DMS153 treated with DMSO at 0.1 percent for 48 hours (cell line): ENCODE measurements around the gene RALGAPA1.
A peak's percentile ranks its signal among the peaks of the same experiment; 100 is the strongest.

Experiments
- DNase-seq: peaks from one replicate; lab custom pipeline; 2025; ENCODE audit not compliant: unreplicated experiment; lab: John Stamatoyannopoulos, UW

The RALGAPA1 gene

GRCh38 chr14:35551081-35551480, 258.0 kb downstream of the RALGAPA1 start:
- DNase-seq: no peak

GRCh38 chr14:35549551-35549950, 259.5 kb downstream of the RALGAPA1 start:
- DNase-seq: no peak

GRCh38 chr14:35543006-35543405, 266.1 kb downstream of the RALGAPA1 start:
- no peak for DNase-seq

- no peak for DNase-seq
Measured at GRCh38 chr14:35539969-35540368, 269.1 kb downstream of the RALGAPA1 start.

DNA sequence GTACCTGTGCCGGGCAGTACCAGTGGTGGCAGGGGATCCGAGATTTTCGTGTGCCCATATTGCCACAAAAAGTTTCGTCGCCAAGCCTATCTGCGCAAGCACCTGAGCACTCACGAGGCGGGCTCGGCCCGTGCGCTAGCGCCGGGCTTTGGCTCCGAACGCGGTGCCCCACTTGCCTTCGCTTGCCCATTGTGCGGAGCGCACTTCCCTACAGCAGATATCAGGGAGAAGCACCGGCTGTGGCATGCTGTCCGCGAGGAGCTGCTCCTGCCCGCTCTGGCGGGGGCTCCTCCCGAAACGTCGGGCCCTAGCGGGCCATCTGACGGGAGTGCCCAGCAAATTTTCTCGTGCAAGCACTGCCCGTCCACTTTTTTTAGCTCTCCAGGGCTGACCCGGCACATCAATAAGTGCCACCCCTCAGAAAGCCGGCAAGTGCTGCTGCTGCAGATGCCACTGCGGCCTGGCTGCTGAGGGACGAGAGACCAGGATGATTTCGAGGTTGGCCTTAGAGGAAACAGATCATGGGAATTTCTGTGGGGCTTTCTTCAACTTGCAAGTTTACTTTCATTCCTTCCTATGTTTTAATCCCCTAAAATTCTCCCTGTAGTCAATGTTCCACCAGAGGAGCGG, 273.5 kb downstream of the RALGAPA1 start:
- no peak for DNase-seq

DNA sequence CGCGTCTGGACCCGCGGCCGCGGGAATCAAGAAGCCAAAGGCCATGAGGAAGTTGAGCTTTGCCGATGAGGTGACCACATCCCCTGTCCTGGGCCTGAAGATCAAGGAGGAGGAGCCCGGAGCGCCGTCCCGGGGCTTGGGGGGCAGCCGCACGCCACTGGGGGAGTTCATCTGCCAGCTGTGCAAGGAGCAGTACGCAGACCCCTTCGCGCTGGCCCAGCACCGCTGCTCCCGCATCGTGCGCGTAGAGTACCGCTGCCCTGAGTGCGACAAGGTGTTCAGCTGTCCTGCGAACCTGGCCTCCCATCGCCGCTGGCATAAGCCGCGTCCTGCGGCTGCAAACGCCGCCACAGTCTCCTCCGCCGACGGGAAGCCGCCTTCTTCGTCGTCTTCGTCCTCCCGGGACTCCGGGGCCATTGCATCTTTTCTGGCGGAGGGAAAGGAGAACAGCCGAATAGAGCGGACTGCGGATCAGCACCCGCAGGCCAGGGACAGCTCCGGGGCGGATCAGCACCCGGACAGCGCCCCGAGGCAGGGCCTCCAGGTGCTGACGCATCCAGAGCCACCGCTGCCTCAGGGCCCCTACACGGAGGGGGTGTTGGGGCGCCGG, 274.1 kb downstream of the RALGAPA1 start:
- no peak for DNase-seq

DNA sequence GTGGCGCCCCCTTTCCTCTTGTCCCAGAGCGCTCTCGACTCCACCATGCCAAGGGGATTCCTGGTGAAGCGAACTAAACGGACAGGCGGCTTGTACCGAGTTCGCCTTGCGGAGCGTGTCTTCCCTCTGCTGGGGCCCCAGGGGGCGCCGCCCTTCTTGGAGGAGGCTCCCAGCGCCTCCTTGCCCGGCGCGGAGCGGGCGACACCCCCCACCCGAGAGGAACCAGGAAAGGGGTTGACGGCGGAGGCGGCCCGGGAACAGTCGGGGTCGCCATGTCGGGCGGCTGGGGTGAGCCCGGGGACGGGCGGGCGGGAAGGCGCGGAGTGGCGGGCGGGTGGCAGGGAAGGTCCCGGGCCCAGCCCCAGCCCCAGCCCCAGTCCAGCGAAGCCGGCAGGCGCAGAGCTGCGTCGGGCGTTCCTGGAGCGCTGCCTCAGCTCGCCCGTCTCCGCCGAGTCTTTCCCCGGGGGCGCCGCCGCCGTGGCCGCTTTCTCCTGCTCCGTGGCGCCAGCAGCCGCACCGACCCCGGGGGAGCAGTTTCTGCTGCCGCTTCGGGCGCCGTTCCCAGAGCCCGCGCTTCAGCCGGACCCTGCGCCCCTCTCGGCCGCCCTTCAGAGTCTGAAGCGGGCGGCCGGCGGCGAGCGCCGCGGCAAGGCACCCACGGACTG, 274.8 kb downstream of the RALGAPA1 start:
- peak; percentile 80 for DNase-seq

DNA sequence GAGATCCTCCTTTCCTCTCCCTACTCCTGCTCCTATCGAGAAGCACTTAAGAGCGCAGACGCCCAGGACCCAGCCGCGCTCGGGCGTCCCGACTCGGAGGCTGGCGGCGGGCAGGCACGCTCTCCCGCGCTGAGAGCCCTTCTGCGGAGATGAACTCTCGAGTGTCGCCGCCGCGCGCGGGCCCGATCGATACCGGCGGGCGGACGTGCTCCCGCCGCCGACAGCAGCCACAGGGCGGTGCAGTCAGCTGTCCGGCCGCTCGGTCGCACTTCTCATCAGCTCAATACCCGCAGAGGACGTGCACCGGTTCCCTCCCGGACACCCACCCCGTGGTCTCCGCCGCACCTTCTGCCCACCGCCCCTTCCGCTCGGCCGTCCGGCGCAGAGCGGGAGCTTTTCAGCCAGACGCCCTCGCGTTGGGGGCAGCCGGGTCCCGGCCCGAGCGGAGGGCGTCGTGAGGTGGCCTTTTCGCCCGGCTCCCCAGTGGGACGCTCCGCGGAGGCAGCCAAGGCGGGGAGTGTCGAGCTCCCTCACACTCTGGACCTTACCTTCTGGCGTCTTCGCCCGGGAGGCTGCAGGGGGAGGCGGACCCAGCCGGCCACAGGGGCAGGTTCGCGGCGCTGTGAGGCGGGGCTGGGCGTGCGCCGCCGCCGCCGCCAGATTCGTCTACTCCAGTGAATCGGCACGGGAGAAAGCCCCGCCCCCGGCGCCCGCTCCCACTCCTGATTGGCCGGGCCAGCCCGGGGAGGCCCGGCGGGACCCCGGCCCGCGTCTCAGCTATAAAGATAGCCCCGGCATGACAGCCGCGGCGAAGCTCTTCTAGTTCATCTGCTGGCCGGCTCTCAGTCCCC, 275.5 kb downstream of the RALGAPA1 start, which contains the start of gene INSM2:
Gene INSM2, plus strand, starts transcription at position 808 of the 851 bp plus-strand sequence. CDS start 89 bp downstream, outside the sequence.
- DNase-seq: peak; percentile 80

- no peak for DNase-seq
Measured at GRCh38 chr14:35532783-35533356, 276.2 kb downstream of the RALGAPA1 start.

DNA sequence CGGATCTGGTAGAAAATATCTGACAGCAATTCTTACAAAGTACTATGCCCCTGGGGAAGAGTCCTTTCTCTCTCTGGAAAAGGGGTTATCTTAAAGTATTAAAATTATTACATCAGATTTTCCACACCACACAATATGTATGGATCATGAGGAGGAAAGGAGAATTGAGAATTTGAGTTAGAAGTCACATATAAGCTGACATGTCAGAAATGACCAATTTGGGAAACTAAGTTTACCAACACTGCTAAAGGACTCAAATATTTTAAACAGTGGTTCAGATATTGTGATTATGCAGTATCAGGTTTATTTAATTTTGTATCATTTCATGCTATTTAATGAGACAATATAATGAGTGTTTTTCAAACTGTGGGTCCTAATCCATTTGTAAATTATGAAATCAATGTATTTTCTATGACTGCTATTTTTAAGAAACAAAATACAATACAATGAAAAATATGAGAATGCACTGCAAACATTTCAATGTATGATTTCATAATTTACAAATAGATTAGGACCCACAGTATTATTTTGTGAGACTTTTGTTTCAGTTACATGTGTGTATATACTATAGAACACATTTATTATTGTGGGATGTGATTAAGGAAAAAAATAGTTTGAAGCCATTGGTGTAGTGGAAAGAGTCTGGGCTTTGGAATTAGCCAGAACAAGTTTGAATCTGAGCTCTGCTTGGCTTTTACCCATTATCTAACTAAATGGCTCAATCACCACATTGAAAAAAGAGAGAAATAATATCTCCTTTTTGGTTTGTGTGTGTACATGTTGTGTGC, 276.9 kb downstream of the RALGAPA1 start:
- DNase-seq: no peak

- no peak for DNase-seq
Measured at GRCh38 chr14:35526962-35527361, 282.1 kb downstream of the RALGAPA1 start.

- no peak for DNase-seq
Measured at GRCh38 chr14:35525695-35526094, 283.4 kb downstream of the RALGAPA1 start.

GRCh38 chr14:35519986-35520385, 289.1 kb downstream of the RALGAPA1 start:
- DNase-seq: no peak

- DNase-seq: no peak
Measured at GRCh38 chr14:35515916-35516315, 293.2 kb downstream of the RALGAPA1 start.

DNA sequence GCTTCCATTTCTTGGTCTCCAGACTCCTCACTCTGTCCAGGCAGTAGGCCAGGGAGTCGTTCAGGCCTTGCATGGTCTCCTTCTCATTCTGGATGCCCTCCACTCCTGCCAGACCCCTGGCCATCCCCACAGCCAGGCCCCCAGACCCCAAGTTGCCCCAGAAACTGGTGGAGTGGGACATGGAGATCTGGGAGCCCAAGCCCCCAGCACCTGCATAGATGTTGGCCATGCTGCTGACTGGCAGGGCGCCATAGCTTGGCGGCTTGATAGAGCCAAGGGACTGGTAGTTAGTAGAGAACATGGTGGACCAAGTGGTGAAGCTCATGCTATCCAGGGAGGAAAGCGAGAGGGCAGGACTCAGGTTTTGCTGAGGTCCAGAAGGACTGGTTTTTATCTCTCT, 296.3 kb downstream of the RALGAPA1 start:
- DNase-seq: no peak

DNA sequence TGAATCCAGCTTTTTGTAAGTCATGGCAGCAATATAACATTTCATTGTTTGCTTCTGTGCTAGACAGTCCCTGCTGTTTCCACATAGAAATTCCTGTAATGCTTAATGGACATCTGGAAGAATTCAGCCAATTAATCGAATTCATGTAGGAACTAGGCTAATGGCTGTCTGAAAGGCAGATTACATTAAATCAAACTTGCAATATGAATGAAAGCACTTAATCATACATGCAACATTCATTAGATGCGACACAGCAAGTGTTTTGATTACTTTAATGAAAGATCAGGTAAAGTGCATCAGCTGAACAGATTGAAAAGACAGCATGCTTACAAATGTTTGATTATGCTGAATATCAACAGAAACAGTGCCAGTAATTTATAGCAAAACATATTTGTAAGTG, 299.2 kb downstream of the RALGAPA1 start:
- no peak for DNase-seq

DNA sequence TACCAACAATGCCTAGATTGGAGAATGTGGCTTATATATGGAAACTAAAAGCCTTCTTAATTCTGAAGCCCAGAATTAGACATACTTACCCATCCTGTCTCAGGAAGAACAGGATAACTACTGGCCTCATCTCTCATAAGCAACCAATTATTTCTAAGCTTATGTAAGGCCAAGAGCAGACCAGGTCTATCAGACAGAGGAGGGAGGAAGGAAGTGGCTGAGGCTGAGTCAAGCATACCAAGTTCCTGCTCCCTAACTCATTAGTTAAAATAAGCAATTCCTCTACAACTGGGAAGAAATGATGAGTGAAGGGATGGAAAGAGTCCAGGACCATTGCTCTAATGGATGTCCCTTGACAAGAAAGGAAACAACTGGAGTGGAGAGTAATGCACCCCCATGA, 302.2 kb downstream of the RALGAPA1 start:
- DNase-seq: no peak

- no peak for DNase-seq
Measured at GRCh38 chr14:35506461-35506860, 302.6 kb downstream of the RALGAPA1 start.

DNA sequence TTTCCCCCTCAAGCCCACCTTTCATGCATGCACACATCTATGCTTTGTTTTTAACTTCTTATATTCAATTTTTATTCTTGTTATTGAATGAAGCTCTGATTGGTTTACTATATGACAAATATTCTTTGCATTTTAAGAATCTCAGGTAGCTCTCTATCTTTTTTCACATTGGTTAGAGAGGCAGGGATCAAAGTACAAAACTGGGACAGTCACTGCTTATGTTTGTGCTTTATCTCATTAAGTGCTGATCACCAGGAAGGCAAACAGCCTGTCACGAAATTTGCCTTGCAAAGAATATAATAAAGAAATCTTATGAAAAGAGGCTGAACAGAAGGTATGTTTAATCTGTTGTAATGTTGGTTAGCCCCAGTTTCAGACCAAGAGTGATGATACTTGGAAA, 304.8 kb downstream of the RALGAPA1 start:
- no peak for DNase-seq

DNA sequence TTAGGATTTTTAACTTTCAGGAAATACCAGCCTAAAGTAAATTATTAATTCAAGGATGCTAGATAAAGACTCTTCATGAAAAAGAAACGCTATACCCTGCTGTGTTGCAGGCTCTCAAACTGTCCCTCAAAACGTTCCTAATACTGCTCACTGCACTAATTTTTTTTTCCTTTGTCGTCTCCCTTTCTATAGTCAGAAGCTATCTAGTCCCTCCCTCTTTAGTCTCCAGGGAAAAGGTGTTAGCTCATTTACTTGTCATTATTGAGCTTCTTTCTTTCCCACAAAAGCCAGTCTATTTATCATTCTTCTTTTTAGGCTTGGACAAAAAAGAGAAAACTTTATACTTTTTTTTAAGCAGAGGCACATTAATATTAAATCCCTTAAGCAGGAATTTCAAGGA, 305.4 kb downstream of the RALGAPA1 start:
- DNase-seq: no peak
